GM18498 (cell line): Measurements from ENCODE around the gene ARVCF.

ENCODE experiments used
- ATAC-seq: cut with Tn5 transposase; IDR thresholded peaks from one replicate; pipeline ENCODE4 v1.9.1; 2021; ENCODE audit warnings: mild to moderate bottlenecking, moderate library complexity; ENCODE audit not compliant: unreplicated experiment

Gene ARVCF

GRCh38 chr22:20031732-20032406 lies 15.2 kb upstream of the ARVCF start:
- ATAC-seq = no peak

GRCh38 chr22:20029550-20030225 lies 13.1 kb upstream of the ARVCF start:
- no peak for ATAC-seq

- ATAC-seq = no peak
Observed at GRCh38 chr22:20028855-20029549, 12.4 kb upstream of the ARVCF start.

- no peak for ATAC-seq
Observed at GRCh38 chr22:20027966-20028854, 11.6 kb upstream of the ARVCF start.

- ATAC-seq = no peak
Observed at GRCh38 chr22:20026996-20027601, 10.5 kb upstream of the ARVCF start.

- no peak for ATAC-seq
Observed at GRCh38 chr22:20026204-20026908, 9.7 kb upstream of the ARVCF start.

GRCh38 chr22:20025401-20026203 lies 9.0 kb upstream of the ARVCF start:
- no peak for ATAC-seq

GRCh38 chr22:20024650-20025397 lies 8.2 kb upstream of the ARVCF start:
- ATAC-seq = no peak

- ATAC-seq = no peak
Observed at GRCh38 chr22:20024225-20024624, 7.6 kb upstream of the ARVCF start.

- no peak for ATAC-seq
Observed at GRCh38 chr22:20022978-20023613, 6.5 kb upstream of the ARVCF start.

- no peak for ATAC-seq
Observed at GRCh38 chr22:20022231-20022977, 5.8 kb upstream of the ARVCF start.

- no peak for ATAC-seq
Observed at GRCh38 chr22:20021196-20022181, 4.9 kb upstream of the ARVCF start.

- peak; percentile 79 for ATAC-seq
Observed at GRCh38 chr22:20020533-20021195, 4.0 kb upstream of the ARVCF start, which contains the start of gene TANGO2. TSS of gene TANGO2 (plus strand) at chr22:20021110. CDS start at chr22:20036799, 15,689 bp downstream.

GRCh38 chr22:20019661-20020532 lies 3.3 kb upstream of the ARVCF start:
- no peak for ATAC-seq
